Measurements from ENCODE around the gene OPCML. TPM values are rescaled to one million over a fixed set of nuclear protein-coding genes. Genes with fewer than 3 reads are reported as not detected.

Gene OPCML
- total RNA-seq, 1 experiment from 2014 or later, result not detected

DNA sequence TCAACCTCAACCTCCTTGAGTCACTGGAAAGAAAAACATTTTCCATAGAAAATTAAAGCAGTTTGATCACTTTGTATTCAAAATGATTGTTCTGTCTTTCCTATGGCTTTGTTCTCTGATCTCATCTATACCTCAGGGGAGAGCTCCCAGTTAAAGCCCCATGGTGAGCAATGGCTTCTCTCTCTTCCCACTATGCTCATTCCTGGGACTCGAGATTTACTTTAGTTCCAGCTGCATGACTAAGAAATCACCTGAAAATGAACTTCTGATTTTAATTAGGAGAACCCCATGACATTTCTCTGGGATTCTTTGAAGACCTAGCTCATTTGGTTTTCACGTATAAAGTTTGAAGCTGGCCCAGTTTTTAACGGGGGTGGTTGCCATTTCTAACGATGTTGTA lies 921.5 kb downstream of the OPCML start:
- no TSS peak for BruUV-seq (replicated peaks)
- intact Hi-C loops (cut with micrococcal nuclease), result no loop called here
- CTCF ChIA-PET, result no interaction called here

DNA sequence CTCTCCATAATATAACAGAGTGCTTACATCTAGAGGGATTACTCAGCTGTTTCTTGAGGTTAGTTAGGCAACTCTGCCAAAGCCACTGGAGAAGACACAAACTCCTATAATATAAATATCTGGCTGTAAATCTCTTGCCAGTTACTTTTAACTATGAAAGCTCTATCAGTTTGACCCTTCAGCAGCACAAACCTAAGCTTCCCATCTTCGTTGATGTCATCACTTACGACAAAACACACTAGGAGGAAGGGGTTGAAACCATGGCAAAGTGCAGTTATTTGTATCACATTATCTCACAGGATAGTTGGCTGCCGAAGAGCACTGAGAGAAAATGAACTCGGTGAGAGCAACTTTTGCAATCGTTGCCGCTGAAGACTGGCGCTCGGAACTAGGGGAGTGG lies 922.1 kb downstream of the OPCML start:
- no peak overlapping the region for H3K4me2 ChIP-seq (ENCODE audit: low read length)

More for the DNA sequence above, 921.5 kb downstream of the OPCML start:
- no peaks in the 10 kb centered on the region for H4K20me1 ChIP-seq (ENCODE audit: low read length)
- DNase-seq (no peak), ATAC-seq (no peak)
- no peaks in the 10 kb centered on the region for H3F3A ChIP-seq (ENCODE audit: low read length, unreplicated experiment)
- H2AFZ ChIP-seq (ENCODE audit: low read length), result no peak overlapping the region
- H3K36me3 ChIP-seq (ENCODE audit: low read depth, low read length), result no peaks in the 10 kb centered on the region
- no peaks in the 10 kb centered on the region for H3K79me2 ChIP-seq (ENCODE audit: low read length)
- no peak overlapping the region for H3K4me2 ChIP-seq (ENCODE audit: low read length)
- no peak for TF ChIP-seq EZH2phosphoT487 (IDR thresholded peaks at IDR 0.05; ENCODE audit: borderline replicate concordance, low read length)
- TF ChIP-seq, protein P1, sequence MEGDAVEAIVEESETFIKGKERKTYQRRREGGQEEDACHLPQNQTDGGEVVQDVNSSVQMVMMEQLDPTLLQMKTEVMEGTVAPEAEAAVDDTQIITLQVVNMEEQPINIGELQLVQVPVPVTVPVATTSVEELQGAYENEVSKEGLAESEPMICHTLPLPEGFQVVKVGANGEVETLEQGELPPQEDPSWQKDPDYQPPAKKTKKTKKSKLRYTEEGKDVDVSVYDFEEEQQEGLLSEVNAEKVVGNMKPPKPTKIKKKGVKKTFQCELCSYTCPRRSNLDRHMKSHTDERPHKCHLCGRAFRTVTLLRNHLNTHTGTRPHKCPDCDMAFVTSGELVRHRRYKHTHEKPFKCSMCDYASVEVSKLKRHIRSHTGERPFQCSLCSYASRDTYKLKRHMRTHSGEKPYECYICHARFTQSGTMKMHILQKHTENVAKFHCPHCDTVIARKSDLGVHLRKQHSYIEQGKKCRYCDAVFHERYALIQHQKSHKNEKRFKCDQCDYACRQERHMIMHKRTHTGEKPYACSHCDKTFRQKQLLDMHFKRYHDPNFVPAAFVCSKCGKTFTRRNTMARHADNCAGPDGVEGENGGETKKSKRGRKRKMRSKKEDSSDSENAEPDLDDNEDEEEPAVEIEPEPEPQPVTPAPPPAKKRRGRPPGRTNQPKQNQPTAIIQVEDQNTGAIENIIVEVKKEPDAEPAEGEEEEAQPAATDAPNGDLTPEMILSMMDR (conservative IDR thresholded peaks at IDR 0.05; ENCODE audit: low read depth, low read length), result no peak
- no peak for TF ChIP-seq EZH2 (IDR thresholded peaks at IDR 0.05; ENCODE audit: low read length, unreplicated experiment)
- H3K27me3 ChIP-seq (ENCODE audit: low read length), result no peaks in the 10 kb centered on the region
- POLR2A ChIA-PET (ENCODE audit: unreplicated experiment), result no interaction called here
- H3K9me2 ChIP-seq (replicated peaks; ENCODE audit: low read length), result no peaks in the 10 kb centered on the region
- H3K4me1 ChIP-seq (ENCODE audit: insufficient read depth, low read length), result no peaks in the 10 kb centered on the region
- peaks cover 31% of the 10 kb centered on the region for H3K9me3 ChIP-seq (ENCODE audit: low read length)
- H3K27ac ChIP-seq (ENCODE audit: low read length), result no peak overlapping the region
- no peak overlapping the region for H3K9ac ChIP-seq (ENCODE audit: low read length)
- no peak overlapping the region for H3K4me3 ChIP-seq (ENCODE audit: low read length)

DNA sequence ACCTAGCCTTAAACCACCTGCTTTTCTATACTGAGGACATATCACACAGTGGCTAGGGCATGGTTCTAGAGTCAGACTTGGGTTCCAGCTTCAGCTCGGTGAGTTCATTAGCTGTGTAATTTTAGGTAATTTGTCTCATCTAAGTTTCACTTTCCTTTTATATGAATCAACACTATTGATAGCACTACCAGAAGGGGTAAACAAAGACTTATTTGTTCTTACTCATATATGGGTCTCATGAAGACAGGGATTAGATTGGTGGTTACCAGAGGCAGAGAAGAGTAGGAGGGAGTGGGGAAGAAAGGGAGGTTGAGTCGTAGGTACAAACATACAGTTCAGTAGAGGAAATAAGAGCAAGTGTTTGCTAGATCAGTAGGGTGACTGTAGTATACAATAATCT lies 924.7 kb downstream of the OPCML start:
- no TSS peak for BruUV-seq (replicated peaks)
- H4K20me1 ChIP-seq (ENCODE audit: low read length), result no peaks in the 10 kb centered on the region
- H3K9ac ChIP-seq (ENCODE audit: low read length), result no peak overlapping the region
- no peaks in the 10 kb centered on the region for H3K4me1 ChIP-seq (ENCODE audit: insufficient read depth, low read length)
- H3K79me2 ChIP-seq (ENCODE audit: low read length), result no peaks in the 10 kb centered on the region
- no peak overlapping the region for H2AFZ ChIP-seq (ENCODE audit: low read length)
- H3K27me3 ChIP-seq (ENCODE audit: low read length), result no peaks in the 10 kb centered on the region
- ATAC-seq (no peak), DNase-seq (no peak)
- no peaks in the 10 kb centered on the region for H3K36me3 ChIP-seq (ENCODE audit: low read depth, low read length)
- no peaks in the 10 kb centered on the region for H3K9me2 ChIP-seq (replicated peaks; ENCODE audit: low read length)
- TF ChIP-seq EZH2phosphoT487 (IDR thresholded peaks at IDR 0.05; ENCODE audit: borderline replicate concordance, low read length) (no peak), EZH2 (IDR thresholded peaks at IDR 0.05; ENCODE audit: low read length, unreplicated experiment) (no peak)
- TF ChIP-seq, protein P1 (conservative IDR thresholded peaks at IDR 0.05; ENCODE audit: low read depth, low read length), result no peak
- ChIA-PET CTCF (no interaction called here), POLR2A (ENCODE audit: unreplicated experiment) (no interaction called here)
- H3K4me2 ChIP-seq (ENCODE audit: low read length), result no peak overlapping the region
- H3K4me3 ChIP-seq (ENCODE audit: low read length), result no peak overlapping the region
- intact Hi-C loops (cut with micrococcal nuclease), result no loop called here
- no peak overlapping the region for H3K27ac ChIP-seq (ENCODE audit: low read length)
- H3F3A ChIP-seq (ENCODE audit: low read length, unreplicated experiment), result no peaks in the 10 kb centered on the region
- H3K9me3 ChIP-seq (ENCODE audit: low read length), result peaks cover 27% of the 10 kb centered on the region

More for the DNA sequence above, 922.1 kb downstream of the OPCML start:
- Histone ChIP-seq H3K9me3 (ENCODE audit: low read length) (peaks cover 31% of the 10 kb centered on the region), H3K4me1 (ENCODE audit: insufficient read depth, low read length) (no peaks in the 10 kb centered on the region), H3K27me3 (ENCODE audit: low read length) (no peaks in the 10 kb centered on the region), H3F3A (ENCODE audit: low read length, unreplicated experiment) (no peaks in the 10 kb centered on the region), H3K4me3 (ENCODE audit: low read length) (no peak overlapping the region), H3K9me2 (replicated peaks; ENCODE audit: low read length) (no peaks in the 10 kb centered on the region), H3K9ac (ENCODE audit: low read length) (no peak overlapping the region), H3K79me2 (ENCODE audit: low read length) (no peaks in the 10 kb centered on the region), H3K36me3 (ENCODE audit: low read depth, low read length) (no peaks in the 10 kb centered on the region), H4K20me1 (ENCODE audit: low read length) (no peaks in the 10 kb centered on the region), H3K27ac (ENCODE audit: low read length) (no peak overlapping the region), H2AFZ (ENCODE audit: low read length) (no peak overlapping the region)
- DNase-seq (no peak), ATAC-seq (no peak)
- intact Hi-C loops (cut with micrococcal nuclease), result no loop called here
- no TSS peak for BruUV-seq (replicated peaks)
- TF ChIP-seq, protein P1 (conservative IDR thresholded peaks at IDR 0.05; ENCODE audit: low read depth, low read length), result no peak
- TF ChIP-seq EZH2 (IDR thresholded peaks at IDR 0.05; ENCODE audit: low read length, unreplicated experiment) (no peak), EZH2phosphoT487 (IDR thresholded peaks at IDR 0.05; ENCODE audit: borderline replicate concordance, low read length) (no peak)
- CTCF ChIA-PET, result no interaction called here
- POLR2A ChIA-PET (ENCODE audit: unreplicated experiment), result no interaction called here

All from PC-3 (cell line).